Left lung (tissue), 10 donors: ENCODE results near the gene MACROD2. TPM values are rescaled to one million over a fixed set of nuclear protein-coding genes. Genes with fewer than 3 reads are reported as not detected.

Experiments
- ATAC-seq: fragments of 200-7000 bp; cut with Tn5 transposase; one replicate; pipeline ENCODE4 v1.9.1; 2020; ENCODE audit warnings: moderate library complexity
- DNase-seq, 4 donors: peaks; one replicate each; pipeline ENCODE4 v3.0.0-alpha.2; 2013 to 2020
- H3K27ac ChIP-seq, 2 donors: fragments of 200-600 bp; sonication (generic) in 1 of 2; one replicate each; pipeline versions ENCODE4 v1.5.0 to v1.8.0; 2020 to 2021
- H3K27me3 ChIP-seq, 2 donors: fragments of 200-600 bp; sonication (generic) in 1 of 2; one replicate each; pipeline versions ENCODE4 v1.5.0 to v1.8.0; 2020 to 2021
- H3K36me3 ChIP-seq, 2 donors: fragments of 200-600 bp; sonication (generic) in 1 of 2; one replicate each; pipeline versions ENCODE4 v1.5.0 to v1.8.0; 2020 to 2021
- H3K4me1 ChIP-seq, 2 donors: fragments of 200-600 bp; one replicate each; pipeline ENCODE4 v1.8.0; 2021
- H3K4me3 ChIP-seq, 2 donors: fragments of 200-600 bp; sonication (generic) in 1 of 2; one replicate each; pipeline versions ENCODE4 v1.5.0 to v1.8.0; 2020 to 2021; ENCODE audit warnings: mild to moderate bottlenecking in 1 of 2
- H3K9me3 ChIP-seq, 2 donors: fragments of 200-600 bp; sonication (generic) in 1 of 2; one replicate each; pipeline versions ENCODE4 v1.5.0 to v1.8.0; 2020 to 2021
- intact Hi-C, 2 donors: fragments of 100-400 bp; cut with DNase I; formaldehyde crosslinking; loops; one replicate each; pipeline versions ENCODE4 v1.11.2 to v1.14.2; 2022
- polyA plus RNA-seq, 6 donors: library from polyadenylated mRNA; unstranded; fragments of 120-200 nt; gene quantifications; one replicate each; pipeline ENCODE4 v1.2.1, GENCODE V29; 2013; ENCODE audit not compliant: insufficient read length in 6 of 6
- total RNA-seq, 2 donors: library from RNA; stranded (reverse); fragmentation: NEBNext Ultra II Directional; extraction: Animal tissue kit (Norgen Biotek cat#: 25700); gene quantifications; one replicate each; pipeline ENCODE4 v1.2.1, GENCODE V29; 2021
- TF ChIP-seq, protein P1 (sequence below), 2 donors: fragments of 200-600 bp; sonication (generic) in 1 of 2; IDR thresholded peaks; one replicate each; pipeline versions ENCODE4 v1.5.0 to v1.8.0; 2021; ENCODE audit warnings: antibody characterized with exemption in 2 of 2
- donor health status: DM: no; HTN: yes; CAD: no.
- donor health status: DM: no; HTN: no; CAD: no.

The MACROD2 gene
- total and polyA plus RNA-seq, 8 donors: 6.1 to 23.6 (median 8.9) TPM

DNA sequence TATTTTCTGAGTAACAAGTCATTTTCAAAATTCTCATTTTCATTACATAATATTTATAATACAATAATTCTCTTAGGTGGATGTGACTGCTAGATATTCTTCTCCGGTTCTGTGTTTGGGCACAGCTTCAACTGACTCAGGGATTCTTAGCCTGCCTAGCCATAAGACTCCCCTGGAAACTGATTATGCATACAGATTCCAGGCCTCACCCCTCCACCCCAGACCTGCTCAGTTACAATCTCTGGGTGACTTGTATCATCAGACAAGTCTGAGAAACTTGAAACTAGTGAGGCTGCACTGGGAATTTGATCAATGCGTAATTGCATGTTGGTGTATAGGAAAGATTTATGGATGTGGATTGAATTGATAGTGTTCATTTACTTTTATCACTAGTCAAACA is 316.7 kb downstream of the MACROD2 start:
- Histone ChIP-seq H3K4me1 (no peaks in the 10 kb centered on the region), H3K27ac (no peak overlapping the region), H3K4me3 (no peak overlapping the region), H3K36me3 (no peaks in the 10 kb centered on the region), H3K9me3 (no peaks in the 10 kb centered on the region), H3K27me3 (no peaks in the 10 kb centered on the region)
- DNase-seq (no peak), ATAC-seq (no peak)
- intact Hi-C loops: no loop called here
- TF ChIP-seq, protein P1, sequence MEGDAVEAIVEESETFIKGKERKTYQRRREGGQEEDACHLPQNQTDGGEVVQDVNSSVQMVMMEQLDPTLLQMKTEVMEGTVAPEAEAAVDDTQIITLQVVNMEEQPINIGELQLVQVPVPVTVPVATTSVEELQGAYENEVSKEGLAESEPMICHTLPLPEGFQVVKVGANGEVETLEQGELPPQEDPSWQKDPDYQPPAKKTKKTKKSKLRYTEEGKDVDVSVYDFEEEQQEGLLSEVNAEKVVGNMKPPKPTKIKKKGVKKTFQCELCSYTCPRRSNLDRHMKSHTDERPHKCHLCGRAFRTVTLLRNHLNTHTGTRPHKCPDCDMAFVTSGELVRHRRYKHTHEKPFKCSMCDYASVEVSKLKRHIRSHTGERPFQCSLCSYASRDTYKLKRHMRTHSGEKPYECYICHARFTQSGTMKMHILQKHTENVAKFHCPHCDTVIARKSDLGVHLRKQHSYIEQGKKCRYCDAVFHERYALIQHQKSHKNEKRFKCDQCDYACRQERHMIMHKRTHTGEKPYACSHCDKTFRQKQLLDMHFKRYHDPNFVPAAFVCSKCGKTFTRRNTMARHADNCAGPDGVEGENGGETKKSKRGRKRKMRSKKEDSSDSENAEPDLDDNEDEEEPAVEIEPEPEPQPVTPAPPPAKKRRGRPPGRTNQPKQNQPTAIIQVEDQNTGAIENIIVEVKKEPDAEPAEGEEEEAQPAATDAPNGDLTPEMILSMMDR (IDR thresholded peaks at IDR 0.05): no peak

DNA sequence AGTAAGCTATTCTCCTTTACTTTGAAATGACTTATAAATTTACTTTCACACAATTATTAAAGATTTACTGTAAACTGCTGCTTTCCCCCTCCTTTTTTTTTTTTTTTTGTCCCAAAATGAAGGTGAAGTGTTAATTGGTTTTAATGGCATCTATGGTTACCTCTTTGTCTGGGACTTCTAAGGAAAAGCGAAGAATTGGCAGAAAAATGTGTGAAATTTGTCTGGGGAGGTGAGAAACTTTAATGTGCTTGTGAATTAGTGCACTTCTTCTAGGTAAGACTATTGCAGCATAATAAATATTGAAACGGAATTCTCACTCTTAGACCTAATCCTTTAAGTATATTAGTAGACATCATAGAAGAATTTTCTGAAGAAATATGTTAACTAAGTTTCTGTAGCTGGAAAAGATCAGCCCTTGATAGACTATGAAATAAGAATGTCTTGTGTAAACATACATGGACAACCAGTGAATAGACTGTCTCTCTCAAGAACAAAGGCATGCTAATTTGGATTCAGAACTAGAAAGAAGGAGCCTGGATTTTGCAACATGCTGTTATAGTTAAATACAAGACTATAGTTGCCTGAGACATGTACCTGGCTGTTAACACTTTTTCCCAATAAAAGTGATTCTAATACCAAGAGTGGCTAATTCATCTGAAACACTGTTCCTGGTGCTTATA is 318.2 kb downstream of the MACROD2 start:
- TF ChIP-seq, protein P1 (IDR thresholded peaks at IDR 0.05): no peak
- no peak overlapping the region for H3K4me3 ChIP-seq
- intact Hi-C loops: no loop called here
- ATAC-seq: no peak
- no peaks in the 10 kb centered on the region for H3K4me1 ChIP-seq
- H3K27me3 ChIP-seq: no peaks in the 10 kb centered on the region
- H3K36me3 ChIP-seq: no peaks in the 10 kb centered on the region
- H3K27ac ChIP-seq: no peak overlapping the region
- no peaks in the 10 kb centered on the region for H3K9me3 ChIP-seq
- DNase-seq: no peak

DNA sequence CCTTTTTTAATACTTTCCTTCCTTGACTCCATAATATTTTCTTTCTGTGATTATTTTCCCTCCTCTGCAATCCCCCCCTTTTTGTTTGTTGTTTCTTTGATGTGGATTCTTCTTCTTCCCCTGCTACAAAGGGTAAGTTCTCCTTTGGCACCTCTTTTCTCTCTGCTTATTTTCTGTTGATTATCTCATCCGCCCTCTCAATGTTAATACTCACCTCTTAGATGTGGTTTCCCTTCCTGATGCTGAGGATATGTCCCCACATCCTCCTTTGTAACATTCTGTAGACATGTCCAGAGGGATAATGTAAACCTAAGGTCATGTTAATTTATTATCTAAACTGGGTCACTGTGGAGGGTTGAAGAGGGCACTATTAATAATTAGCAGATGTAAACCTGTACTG is 324.4 kb downstream of the MACROD2 start:
- TF ChIP-seq, protein P1 (IDR thresholded peaks at IDR 0.05): no peak
- Histone ChIP-seq H3K27me3 (no peaks in the 10 kb centered on the region), H3K27ac (no peak overlapping the region), H3K4me3 (no peak overlapping the region), H3K9me3 (peaks cover 0 to 1% of the 10 kb centered on the region in 2 donors), H3K36me3 (no peaks in the 10 kb centered on the region), H3K4me1 (no peaks in the 10 kb centered on the region)
- intact Hi-C loops: no loop called here
- ATAC-seq (no peak), DNase-seq (no peak)

DNA sequence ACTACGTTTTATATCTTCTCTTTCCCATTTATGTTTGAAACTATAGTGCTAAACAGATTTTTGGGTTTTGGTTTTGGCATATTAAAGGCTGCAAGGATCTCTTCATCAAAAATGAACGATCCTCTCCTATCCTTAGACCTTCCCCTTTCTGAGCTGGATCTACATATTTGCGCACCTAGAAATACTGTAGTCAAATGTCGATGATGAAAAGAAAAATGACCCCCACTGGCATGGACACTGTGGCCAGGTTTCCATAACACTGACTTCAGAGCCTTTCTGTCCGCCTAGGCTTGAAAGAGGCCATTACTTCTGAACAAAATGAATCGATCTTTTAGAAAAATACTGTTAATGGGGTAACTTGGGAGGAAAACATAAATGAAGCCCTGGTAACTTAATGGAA is 336.3 kb downstream of the MACROD2 start:
- TF ChIP-seq, protein P1 (IDR thresholded peaks at IDR 0.05): no peak
- Histone ChIP-seq H3K4me3 (peak overlapping the region in 1 of 2 donors; percentile 37), H3K27ac (no peak overlapping the region), H3K9me3 (no peaks in the 10 kb centered on the region), H3K36me3 (peaks cover 0 to 2% of the 10 kb centered on the region in 2 donors), H3K4me1 (no peaks in the 10 kb centered on the region), H3K27me3 (no peaks in the 10 kb centered on the region)
- peak; percentile 4 for ATAC-seq
- no peak for DNase-seq
- intact Hi-C loops: no loop called here

DNA sequence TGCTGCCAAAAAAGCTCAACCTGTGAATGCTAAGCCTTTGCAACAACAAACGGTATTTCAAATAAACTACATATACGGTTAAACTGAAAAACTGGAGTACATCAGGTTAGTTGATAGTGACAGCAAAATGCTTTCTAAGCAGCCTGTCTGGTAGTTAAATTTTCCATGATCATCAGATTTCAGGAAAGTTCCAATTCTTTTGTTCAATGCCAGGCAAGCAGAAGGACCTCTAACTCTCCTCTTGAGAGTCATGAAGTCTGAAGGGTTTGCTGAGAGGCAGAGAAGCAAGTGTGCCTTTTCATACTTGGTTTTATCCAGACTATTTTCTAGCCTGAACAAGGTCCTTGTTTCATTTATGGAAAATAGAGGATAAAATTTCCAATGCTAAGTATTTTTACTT is 337.6 kb downstream of the MACROD2 start:
- Histone ChIP-seq H3K4me3 (peak overlapping the region; percentile 12 to 37), H3K9me3 (no peaks in the 10 kb centered on the region), H3K36me3 (no peaks in the 10 kb centered on the region), H3K4me1 (no peaks in the 10 kb centered on the region), H3K27me3 (no peaks in the 10 kb centered on the region), H3K27ac (peak overlapping the region in 1 of 2 donors; percentile 45)
- ATAC-seq (peak; percentile 18), DNase-seq (no peak)
- intact Hi-C loops: no loop called here
- TF ChIP-seq, protein P1 (IDR thresholded peaks at IDR 0.05): no peak
